ENCODE measurements around the gene GRIK1.

The GRIK1 gene

DNA sequence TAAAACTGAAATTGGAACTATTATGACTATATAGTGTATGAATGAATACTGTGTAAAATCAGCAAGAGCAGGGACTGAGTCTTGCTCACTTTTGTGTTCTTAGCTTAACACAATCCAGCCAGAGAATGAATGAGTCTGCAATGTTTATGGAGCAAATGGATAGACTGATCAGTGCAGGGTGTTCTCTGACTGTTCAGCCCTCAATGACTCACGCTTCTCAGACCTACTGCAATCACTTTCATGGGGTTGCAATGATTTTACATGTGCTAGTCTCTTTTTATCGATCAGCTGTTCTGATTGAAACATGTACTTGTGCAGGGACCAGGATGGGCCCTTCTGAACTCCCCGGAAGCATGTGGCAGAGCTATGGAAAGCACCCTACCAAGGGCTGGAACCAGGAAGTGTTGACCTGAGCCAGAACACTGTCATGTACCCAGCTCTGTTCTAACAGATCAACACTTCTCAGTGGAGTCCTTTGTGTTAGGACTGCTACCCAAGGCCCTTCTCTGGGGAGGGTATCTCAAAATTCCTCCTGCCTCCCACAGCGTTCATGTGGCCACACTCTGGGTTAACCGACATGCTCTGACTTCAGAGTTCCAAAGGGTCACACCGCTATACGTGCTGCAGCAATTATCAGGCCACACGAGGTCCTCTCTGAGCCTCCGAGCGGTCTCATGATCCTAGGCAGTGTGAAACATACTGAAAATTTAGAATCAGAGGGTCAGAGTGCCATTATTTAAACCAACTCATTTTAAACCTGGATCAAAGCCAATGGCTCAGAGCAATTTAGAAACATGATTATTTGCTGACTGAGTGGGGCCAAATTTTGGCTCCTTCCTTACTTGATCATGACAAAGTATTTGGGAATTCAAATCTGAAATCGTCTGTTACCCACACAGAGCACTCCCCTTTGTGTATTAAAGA, 35.2 kb downstream of the GRIK1 start:
- no peak for DNase-seq

DNA sequence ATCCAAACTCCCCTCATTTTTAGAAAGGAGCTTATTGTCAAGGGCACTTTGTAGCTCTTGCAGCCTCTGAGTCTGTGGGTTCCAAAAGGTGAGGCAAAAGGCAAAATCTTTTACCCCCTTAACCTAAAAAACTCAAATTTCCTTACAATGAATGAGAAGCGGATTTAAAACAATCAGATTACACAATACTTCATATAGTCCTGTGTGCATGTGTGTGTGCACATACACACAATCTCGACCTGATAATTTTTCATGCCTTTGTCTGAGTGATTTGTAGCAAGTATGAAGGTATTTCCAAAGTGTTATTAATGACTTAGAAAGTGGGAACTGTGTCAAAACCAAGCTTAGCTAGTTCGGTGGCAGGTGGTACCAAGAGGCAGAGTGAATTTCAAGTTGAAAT, 42.9 kb downstream of the GRIK1 start:
- DNase-seq = no peak

DNA sequence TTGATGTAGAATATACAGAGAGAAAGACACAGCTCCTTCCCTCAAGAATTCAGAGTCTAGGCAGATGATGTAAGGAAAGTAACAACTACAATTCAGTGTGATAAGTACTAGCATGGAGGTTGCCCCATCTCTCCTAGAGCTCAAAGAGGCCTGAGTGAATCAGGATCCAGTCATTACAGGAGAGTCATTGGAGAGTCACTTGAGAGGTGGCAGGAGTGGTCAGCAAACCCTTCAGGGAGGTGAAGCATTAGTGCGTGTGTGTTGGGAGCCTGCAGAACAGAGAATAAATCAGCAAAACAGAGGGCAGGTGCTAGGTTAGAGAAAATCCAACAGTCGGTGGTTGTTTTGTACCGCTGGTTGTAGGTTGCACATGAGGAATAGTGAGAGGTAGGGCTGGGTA, 46.1 kb downstream of the GRIK1 start:
- DNase-seq = no peak

DNA sequence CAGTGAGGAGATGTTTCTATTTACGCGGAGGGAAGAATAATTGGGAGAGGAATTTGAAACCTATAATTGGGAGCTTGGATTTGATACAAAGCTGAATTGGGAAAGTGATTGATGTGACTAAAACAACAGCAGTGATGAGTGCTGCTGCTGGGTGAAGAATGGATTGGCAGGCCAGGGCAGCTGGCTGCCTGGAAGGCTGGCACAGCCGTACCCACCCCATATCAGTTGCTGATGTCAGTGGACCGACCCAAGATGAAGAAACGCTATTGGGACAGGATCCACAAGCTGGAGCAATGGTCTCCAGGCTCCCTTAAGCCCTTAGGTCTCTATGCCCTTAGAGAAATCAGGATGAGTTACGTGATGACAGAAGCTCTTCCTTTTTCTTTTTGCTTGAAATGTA, 47.4 kb downstream of the GRIK1 start:
- DNase-seq = no peak

DNA sequence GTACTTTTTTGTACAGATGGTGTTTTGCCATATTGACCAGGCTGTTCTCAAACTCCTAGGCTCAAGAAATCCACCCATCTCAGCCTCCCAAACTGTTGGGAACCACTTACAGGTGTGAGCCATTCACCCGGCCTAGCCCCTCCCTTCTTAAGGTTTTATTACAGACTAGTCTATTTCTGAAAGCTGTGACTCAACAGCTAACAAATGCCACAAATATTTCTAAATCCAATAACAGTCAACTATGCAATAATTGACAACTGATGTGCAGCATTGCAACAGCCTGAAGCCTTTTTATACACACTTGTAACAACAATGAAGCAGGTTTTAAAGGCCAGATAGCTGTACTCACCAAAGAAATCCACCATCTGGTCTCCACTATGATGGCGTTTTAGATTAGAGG, 51.4 kb downstream of the GRIK1 start:
- no peak for DNase-seq

DNA sequence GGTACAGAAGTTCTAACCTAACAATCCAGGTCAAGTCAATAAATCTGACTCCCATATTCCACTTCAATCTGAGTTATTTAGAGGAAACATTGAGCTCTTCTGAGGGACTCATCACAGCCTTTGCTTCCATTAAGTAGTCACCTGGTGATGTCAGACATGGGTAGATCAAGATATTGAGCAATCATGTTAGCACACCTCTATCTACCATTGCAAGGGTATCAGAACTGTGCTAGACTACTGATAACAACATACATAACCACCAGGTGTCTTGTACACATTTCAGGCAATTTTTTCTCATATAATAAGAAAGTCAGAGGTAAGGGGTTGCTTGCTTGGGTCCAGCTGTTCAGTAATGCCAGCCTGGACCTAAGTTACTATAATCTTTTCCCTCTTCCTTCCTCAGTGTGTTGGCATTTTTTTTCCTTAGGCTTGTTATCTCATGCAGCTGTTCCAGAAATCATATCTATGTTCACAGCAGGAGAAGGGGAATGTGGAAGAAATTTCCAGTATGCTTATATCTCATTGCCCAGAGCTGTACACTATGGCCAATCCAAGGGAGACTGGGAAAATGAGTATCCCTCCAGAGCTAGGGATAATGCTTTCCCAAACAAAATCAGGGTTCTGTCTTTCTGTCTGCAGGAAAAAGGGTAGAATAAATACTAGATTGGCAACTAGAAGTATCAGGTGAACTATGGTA, 52.3 kb downstream of the GRIK1 start:
- no peak for DNase-seq

DNA sequence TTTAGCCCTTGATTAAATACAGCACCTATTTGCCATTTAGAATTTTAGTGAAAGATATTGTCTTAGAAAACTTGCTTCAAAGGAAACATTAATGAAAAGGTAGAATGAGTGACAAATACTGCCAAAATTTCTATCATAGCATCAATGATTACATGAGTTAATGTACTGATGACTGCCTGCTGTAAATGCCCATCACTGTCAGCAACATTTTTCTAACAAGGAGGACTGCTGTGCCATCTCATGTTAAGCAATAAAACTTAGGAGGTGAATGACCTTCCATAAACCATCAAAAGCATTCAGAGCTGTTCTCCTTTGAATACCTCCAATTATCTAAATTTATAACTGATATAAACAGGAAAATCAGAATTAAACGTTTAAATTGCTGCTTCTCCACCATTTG, 54.3 kb downstream of the GRIK1 start:
- no peak for DNase-seq

DNA sequence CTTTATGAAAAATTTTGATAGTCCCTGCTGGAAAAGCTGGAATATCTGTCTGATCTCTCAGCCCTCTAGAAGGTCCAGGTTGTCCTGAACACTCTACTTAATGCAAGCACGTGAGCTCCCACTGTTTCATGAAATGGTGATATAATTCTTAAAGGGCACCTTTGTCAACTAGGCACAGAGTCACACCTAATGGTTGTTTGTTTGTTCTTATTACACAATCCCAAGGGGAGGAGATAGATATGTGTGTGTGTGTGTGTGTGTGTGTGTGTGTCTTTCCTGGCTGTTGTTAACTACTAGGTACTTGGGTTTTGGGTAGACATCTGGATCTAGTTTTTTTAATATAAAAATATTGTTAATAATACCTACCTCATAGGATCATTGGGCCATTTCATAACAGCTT, 63.9 kb downstream of the GRIK1 start:
- DNase-seq = no peak

DNA sequence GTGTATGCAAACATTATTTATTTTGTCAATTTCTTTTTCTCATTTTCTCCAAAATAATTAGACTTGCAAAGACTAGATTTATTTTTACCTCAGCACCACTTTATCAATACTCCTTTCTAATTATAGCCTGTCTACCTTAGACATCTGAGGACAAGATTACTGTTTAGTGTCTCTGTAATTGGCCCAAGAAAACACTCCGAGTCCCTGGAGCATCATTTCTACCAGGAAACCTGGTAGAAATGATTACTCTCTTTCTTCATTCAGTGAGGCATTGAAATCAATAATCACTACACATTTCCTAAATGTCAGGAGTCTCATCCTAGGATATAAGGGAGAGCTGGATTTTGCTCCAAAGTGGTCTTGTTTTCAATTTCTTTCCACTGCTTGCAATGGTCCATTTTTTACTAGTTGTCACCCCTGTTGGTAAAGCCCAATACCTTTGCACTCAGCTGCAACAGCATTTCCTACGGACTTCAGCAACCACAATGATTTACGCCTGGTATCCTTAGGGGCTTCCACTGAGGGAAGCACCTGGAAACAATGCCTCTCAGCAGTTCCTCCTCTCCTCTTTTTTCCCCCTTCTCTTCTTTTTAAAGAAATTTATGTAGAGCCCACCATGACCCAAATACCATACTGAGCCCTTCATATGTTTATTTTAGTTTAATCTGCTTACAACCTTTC, 64.6 kb downstream of the GRIK1 start:
- no peak for DNase-seq

DNA sequence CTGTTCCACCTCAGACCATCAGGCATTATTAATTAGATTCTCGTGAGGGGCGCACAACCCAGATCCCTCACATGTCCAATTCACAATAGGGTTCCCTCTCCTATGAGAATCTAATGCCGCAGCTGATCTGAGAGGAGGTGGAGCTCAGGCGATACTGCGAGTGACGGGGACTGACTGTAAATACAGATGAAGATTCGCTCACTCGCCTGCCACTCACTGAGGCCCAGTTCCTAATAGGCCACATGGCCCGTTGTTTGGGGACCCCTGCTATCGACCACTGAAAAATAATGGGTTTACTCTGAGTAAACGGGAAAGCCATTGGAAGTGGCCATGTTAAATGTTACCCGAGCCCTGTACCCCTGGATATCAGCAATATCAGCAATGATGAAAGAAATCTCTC, 65.9 kb downstream of the GRIK1 start:
- DNase-seq = no peak

DNA sequence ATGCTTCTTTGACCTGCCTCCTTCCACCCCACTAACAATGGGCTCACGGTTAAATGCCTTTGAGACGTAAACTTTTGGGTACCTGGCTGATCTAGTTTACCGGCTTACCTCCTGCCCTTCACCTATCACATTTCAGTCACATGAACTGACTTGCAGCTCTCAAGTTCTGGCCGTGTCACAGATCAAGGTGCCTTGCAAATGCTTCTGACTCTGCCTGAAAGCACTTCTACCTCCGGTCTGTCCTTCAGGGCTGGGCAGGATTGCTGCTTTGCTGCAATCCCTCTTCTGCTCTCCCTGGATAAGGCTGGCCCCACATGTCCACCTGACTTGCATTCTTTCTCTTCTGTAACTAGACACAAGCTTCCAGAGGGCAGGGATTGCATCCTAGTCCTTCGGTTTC, 69.0 kb downstream of the GRIK1 start:
- no peak for DNase-seq

DNA sequence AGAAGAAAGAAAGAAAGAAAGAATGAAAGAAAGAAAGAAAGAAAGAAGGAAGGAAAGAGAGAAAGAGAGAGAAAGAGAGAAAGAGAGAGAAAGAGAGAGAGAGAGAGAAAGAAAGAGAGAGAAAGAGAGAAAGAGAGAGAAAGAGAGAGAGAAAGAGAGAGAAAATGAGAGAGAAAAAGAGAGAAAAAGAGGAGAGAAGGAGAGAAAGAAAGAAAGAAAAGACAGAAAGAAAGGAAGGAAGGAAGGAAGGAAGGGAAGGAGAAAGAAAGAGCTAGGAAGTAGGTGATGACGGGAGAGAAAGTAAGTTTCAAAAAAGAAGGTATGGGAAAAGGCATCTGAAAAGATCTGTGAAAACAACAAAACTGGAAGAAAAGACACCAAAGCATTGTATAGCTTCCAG, 72.0 kb downstream of the GRIK1 start:
- DNase-seq = no peak

DNA sequence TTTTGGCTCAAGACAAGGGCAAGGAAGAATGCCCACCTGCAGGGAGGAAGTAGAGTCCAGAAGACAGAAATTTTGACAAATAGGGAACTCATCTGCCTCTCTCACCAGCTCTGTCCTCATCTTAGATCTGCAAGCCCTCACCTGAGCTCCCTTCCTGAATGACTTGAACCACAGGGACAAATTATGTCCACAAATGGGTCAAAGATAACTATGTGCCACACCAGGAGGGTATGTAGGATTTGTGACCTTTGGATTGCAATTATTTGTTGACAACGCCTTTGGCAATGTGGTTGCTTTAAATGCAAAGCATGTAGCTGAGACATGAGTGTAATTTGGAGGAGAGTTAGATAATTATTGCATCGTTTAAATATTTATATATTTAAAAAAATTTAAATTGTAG, 79.5 kb downstream of the GRIK1 start:
- no peak for DNase-seq

DNA sequence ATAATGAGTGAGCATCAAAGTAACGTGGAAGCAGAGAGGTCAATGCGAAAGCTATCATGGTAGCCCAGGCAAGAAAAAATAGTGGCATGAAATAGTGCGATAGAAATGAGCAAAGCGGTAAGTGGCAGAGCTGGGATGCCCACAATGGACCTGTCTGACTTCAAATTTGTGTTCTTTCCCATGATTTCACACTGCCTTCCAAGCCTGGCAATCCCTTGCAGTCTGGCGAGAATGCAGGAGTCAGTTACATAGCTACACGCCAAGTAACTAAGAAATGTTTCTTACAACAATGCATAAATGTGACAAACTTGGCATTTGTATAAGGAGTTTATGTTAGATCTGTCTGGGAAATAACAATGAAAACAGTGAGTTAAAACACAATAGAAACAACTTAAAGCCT, 82.6 kb downstream of the GRIK1 start:
- DNase-seq = no peak

DNA sequence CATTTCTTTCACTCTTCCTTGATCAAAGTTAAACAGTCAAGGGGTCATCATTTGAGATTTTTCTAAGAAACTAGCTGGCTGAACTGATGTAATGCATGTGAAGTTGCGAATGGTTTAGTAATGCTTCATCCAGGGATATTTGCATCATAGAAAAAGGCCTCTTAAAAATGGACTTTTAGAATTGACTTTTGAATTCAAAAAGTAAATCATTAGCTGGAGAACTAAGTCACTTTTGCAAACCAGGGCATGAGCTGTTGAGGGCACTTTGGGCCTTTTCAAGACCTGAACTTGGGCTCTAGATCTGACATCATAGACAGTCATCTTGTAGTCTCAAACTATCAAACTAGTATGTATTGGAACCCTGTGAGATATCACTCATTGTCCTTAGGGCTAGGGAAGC, 85.0 kb downstream of the GRIK1 start:
- DNase-seq = no peak

DNA sequence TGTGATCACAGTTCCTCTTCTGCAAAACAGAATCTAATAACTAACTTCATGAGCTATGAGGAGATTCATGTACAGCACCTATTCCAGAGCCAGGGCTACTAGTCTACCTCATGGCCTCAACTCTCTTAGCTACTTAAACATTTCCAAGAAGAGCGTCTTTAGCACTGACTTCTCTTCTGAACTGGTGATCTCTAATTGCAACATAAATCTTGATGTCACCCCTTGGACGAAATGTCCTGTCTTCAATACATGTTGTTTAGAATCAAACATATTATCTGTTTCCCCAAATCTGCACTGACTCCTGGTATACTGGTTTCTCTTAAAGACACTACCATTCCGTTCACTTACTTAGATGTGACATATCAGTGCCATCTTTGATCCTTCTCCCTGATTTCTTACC, 88.2 kb downstream of the GRIK1 start:
- no peak for DNase-seq

DNA sequence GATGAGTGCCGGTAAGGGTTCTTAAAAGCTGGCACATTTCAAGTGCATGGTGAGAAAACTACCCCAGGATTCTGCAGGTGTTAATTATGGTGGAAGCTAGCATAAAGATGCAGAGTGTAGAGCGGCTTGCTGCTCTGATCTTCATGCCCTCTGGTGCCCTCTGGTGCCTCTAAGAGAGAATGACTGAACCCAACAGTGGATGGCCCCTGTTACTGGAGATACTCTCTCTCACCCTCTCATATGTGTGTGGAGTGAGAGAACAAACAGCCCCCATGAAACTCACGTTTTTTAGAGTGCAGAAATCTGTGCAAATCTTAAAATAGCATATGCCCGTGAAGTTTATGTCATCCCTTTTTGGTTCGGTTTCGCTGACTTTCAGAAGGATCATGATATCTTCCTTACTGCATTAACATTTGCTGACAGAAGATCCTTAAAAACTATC, 90.0 kb downstream of the GRIK1 start:
- no peak for DNase-seq

DNA sequence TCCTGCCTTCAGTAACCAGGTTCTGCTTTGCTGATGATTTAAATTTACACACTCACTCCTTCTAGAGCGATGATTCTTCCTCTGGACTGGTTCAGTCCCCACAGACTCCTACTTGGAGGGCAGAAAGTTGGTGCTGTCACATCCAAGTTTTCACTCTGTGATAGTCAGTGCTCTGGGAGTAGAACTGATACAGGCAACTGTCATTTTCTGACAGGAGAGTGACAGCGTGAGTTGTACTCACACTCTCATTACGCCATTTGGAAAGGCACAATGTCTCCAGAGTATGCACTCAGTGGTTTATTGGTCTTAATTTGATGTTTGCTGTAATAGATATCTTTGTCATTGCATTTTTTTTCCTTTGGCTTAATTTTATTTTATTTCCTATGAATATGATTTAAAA, 96.0 kb downstream of the GRIK1 start:
- no peak for DNase-seq

DNA sequence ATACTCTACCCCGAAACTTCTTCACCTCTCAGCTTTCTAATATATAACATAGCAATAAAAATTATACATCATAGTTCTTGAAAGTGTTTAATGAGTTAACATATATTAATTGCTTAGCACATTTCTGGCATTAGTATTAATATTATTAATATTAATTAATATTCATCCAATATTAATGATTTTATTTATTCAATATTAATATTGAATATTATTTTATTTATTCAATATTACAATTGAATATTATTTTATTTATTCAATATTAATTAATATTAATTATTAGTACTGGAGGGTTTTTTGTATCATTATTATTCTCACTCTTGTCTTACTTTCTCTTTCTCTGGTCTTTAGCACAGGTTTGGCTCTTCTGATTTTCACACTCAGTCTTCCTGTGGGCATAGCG, 105.2 kb downstream of the GRIK1 start:
- no peak for DNase-seq

DNA sequence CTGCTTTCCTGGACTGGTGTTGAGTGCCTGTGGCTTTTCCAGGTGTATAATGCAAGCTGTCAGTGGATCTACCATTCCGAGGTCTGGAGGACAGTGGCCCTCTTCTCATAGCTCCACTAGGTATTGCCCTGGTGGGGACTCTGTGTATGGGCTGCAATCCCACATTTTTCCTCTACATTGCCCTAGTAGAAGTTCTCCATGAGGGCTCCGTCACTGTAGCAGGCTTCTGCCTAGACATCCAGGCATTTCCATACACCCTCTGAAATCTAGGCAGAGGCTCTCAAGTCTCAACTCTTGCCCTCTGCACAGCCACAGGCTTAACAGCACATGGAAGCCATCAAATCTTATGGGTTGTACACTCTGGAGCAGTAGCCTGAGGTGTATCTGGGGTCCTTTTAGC, 107.6 kb downstream of the GRIK1 start:
- no peak for DNase-seq

DNA sequence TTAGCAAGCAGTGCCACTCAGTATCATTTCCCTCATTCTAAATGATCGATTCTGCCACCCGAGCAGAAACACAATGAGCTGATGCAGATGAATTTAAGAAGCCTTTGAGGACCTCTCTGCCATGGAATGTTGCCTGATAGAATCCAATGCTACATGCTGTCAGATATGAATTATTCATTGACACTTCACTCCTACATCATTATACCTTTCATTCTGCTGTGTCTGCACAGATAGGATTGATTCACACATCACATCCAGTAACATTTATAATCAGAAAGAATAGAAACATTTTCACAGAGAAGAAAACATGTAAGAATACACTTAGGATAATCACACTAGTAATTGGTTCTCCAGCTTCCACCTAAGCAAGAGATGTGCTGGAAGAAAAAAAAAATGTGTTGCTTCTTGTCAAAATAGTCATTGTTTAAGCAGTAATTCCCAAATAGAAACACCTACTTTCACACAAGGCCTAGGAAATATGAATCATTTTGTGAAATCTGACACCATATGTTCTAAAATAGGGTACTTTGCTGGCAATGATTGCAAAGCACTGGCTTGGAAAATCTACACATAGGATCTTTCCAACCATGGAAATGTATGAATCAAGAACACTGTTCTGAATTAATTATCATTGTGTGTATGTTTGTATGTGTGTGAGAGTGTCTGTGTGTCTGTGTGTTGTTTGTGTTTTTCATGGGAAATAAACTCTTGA, 110.1 kb downstream of the GRIK1 start:
- DNase-seq = no peak

DNA sequence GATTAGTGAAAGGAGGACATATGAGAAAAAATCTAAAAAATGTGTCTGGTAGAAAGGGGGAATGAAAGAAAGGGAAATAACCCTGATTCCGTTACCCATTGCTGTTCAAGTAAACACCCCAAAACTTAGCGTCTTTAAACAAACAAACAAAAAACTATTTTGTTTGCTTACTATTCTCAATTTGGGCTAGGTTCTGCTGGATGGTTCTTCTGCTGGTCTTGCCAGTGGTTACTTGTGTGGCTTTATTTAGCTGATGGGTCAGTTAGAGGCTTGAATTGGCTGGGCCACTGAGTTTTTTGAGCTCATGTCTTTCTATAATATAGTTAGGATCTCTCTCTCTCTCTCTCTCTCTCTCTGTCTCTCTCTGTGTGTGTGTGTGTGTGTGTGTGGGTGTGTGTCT, 112.1 kb downstream of the GRIK1 start:
- DNase-seq = no peak

DNA sequence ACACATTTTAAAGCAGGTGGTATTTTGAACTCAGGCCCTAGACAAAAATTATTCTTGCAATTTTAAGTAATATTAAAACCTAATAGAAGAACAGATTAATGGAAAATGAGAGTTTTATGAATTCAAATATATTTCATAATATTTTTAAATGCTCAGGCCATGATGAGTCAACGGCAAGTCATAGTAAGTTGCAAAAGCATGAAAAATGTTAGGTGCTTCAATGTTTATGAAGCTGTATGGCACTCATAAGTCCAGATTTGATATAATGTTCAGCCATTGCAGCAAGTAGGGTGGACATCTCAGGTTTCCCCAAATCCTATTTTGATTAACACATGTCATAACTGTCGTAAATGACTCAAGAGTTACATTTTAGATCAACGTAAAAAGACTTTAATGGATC, 112.6 kb downstream of the GRIK1 start:
- no peak for DNase-seq

All from DMS79 (cell line).